Measurements from ENCODE around the gene ZNF490.

GRCh38 chr19:12603714-12604113 lies 6.9 kb downstream of the ZNF490 start:
- TF ChIP-seq POLR2A (IDR thresholded peaks at IDR 0.05) = no peak
- no peak for TF ChIP-seq CTCF (IDR thresholded peaks at IDR 0.05)
- no peak for TF ChIP-seq POLR2AphosphoS5 (IDR thresholded peaks at IDR 0.05)
- TF ChIP-seq EP300 (IDR thresholded peaks at IDR 0.05) = no peak

Data from stomach (tissue), 4 donors.